Endothelial cell of umbilical vein (primary cell): ENCODE data around the gene ZMAT5.

ENCODE experiments used
- CTCF ChIP-seq, 2 donors: IDR thresholded peaks; 1 replicate in 1 of 2; 2 replicates in 1 of 2; pipeline ENCODE4 v1.5.1; 2011; ENCODE audit warnings: low read length in 2 of 2, mild to moderate bottlenecking in 2 of 2, moderate library complexity in 2 of 2, control low read depth in 1 of 2, inconsistent platforms in 1 of 2, low read depth in 1 of 2; ENCODE audit not compliant: insufficient read depth in 1 of 2; ENCODE audit errors: extremely low read depth in 1 of 2
- POLR2AphosphoS5 ChIP-seq: IDR thresholded peaks from 2 replicates; pipeline ENCODE4 v1.6.1; 2012; ENCODE audit warnings: low read depth, mild to moderate bottlenecking, control low read depth, low read length, moderate library complexity; ENCODE audit not compliant: insufficient read depth

GRCh38 chr22:29689206-29689879 is 77.5 kb downstream of the ZMAT5 start:
- TF ChIP-seq POLR2AphosphoS5 = no peak
- no peak for TF ChIP-seq CTCF (IDR thresholded peaks at IDR 0.05; ENCODE audit: extremely low read depth in 1 of 2, insufficient read depth in 1 of 2, low read depth in 1 of 2, low read length in 2 of 2)
